Kidney tubule cell (primary cell): ENCODE results near the gene CFTR.
"Not testable (repeated sequence)": the region's sequence is repeated elsewhere in the genome, so short reads cannot be mapped to it uniquely, and the experiment has no call there.

ENCODE experiments used
- DNase-seq: peaks from one replicate; pipeline ENCODE4 v3.0.0-alpha.2; 2018; ENCODE audit warnings: low spot score

CFTR gene

DNA sequence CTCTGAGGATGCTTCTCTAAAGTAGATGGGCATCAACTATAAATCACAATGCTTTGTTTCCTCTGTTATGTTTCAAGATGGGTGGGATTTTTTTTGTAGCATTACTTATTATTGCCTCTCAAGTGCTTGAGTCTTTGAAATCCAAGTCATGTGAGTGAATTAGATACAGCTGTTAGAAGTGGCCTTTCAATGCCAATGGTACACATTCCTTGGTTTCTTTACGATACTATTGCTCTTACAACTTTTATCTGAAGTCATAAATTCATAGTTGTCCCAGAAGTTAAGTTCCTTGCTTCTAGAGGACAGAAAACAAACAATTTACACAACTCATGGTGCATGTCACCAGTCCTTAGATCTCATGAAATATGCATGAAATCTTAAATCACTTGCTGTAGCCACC lies 15.5 kb downstream of the CFTR start:
- DNase-seq = no peak

DNA sequence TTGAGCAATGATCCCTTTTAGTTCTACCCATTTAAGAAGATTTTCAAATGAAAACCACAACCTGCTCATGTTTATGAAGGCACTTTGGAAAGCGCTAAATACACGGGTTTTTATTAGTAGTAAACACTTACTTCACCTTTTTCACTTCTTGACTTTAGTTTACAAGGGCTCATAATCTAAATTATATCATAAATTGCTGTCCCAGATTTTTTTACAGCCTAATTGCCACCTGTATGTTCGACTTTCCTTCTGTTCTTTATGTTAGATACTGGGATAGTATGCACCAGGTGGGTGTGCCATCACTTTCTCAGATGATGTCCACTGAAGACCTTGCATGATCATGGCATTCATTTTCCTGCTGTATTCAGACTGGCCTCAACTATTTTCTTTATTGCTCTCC lies 22.5 kb downstream of the CFTR start:
- DNase-seq = no peak

DNA sequence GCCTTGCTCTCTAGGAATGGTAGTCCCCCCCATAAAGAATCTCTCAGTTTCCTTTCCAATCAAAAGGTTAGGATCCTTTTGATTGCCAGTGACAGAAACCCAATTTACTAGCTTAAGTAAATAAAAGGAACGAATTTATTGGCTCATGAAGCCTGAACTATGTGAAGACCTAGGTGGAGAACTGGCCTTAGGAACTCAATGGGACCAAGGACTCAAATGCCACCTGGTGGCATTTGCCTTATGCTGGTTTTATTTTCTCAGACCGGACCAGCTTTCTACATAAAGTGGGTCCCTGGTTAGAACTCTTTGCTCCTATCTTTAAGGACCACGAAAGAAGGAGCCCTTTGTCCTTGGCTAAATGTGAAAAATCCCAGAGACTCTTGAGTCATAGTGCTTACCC lies 25.4 kb downstream of the CFTR start:
- no peak for DNase-seq

- DNase-seq = no peak
These were observed 28.9 kb downstream of the CFTR start for GRCh38 chr7:117508676-117509075.

GRCh38 chr7:117517194-117517593 lies 37.4 kb downstream of the CFTR start:
- not testable (repeated sequence) for DNase-seq

GRCh38 chr7:117530390-117530789 lies 50.6 kb downstream of the CFTR start:
- DNase-seq = no peak

DNA sequence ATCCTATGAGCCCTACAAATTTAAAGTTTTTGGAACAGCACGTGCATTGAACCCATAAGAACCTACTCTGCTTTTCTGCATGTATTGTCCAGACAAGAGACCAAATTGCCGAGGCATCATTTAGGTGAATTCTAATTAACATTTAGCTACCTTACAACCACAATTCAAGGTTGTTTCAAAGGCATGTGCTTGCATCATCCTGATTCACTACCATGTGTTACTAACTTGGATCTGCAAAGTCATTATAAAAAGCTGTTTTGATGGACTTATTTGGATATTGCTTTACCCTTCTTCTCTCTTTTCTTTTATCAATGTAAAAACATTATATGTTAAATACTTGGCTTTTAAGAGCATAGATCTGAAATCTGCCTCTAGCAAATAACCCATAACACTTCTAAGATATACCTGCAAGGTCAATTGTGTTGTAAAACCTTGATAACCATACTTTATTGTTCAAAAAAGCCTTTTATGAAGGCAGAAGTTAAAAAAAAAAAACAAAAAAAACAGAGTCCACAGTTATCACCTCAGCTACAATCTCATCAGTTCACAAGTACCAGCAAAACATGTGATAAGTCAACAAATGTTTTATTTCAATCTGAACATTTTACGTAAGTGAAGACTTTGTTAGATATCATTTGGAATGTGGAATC lies 51.9 kb downstream of the CFTR start:
- DNase-seq = peak; percentile 6

DNA sequence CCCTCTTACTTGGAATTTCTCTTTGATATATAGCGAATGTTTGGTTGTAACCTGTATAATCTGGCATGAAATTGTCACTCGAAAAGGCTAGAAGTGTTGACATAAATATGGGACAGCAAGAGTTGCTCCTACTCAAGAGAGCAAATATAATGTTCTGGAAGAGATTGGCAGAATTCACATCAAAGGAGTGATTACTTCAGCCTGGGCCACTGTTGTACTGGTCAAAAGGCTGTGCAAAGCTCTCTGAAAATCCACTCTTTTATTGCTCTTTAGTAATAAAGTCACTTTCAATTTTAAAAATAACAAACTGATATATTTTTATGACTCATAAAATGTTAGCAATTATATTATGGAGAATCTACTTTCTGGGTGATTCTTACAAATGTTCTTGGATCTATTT lies 58.2 kb downstream of the CFTR start:
- DNase-seq = no peak

- no peak for DNase-seq
These were observed 64.2 kb downstream of the CFTR start for GRCh38 chr7:117544061-117544460.

DNA sequence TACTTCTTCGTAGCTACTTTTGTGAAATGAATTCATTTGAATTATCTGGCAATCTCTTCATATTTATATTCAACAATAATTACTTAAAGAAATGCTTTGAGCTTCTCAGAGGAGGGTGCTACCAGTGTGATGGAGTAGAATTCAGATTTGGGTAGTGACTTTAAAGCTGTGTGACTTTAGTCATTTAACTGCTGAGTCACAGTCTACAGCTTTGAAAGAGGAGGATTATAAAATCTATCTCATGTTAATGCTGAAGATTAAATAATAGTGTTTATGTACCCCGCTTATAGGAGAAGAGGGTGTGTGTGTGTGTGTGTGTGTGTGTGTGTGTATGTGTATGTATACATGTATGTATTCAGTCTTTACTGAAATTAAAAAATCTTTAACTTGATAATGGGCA lies 68.2 kb downstream of the CFTR start:
- DNase-seq = no peak

GRCh38 chr7:117550625-117551024 lies 70.8 kb downstream of the CFTR start:
- no peak for DNase-seq

DNA sequence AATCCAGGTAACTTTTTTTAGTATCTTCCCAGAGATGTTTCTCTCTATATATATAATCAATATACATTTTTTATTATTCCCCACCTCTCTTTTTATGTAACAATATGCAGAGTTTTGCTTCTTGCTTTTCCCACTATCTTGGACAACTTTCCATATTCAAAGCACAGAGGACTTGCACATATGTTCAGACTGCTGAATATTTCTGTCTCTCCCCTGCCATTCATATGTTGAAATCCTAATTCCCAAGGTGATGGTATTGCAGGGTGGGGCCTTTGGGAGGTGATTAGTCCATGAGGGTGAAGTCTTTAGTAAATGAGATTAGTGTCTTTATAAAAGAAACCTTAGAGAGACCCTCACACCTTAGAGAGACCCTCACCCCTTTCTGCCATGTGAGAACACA lies 72.8 kb downstream of the CFTR start:
- no peak for DNase-seq

DNA sequence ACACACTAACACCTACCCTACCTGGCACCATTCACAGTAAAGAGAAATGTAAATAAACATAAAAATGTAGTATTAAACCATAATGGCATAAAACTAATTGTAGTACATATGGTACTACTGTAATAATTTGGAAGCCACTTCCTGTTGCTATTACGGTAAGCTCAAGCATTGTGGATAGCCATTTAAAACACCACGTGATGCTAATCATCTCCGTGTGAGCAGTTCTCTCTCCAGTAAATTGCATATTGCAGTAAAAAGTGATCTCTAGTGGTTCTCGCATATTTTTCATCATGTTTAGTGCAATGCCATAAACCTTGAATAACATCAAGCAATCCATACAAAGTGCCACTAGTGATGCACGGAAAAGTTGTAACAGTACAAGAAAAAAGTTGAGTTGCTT lies 75.4 kb downstream of the CFTR start:
- no peak for DNase-seq

DNA sequence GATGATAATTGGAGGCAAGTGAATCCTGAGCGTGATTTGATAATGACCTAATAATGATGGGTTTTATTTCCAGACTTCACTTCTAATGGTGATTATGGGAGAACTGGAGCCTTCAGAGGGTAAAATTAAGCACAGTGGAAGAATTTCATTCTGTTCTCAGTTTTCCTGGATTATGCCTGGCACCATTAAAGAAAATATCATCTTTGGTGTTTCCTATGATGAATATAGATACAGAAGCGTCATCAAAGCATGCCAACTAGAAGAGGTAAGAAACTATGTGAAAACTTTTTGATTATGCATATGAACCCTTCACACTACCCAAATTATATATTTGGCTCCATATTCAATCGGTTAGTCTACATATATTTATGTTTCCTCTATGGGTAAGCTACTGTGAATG lies 79.6 kb downstream of the CFTR start:
- no peak for DNase-seq

DNA sequence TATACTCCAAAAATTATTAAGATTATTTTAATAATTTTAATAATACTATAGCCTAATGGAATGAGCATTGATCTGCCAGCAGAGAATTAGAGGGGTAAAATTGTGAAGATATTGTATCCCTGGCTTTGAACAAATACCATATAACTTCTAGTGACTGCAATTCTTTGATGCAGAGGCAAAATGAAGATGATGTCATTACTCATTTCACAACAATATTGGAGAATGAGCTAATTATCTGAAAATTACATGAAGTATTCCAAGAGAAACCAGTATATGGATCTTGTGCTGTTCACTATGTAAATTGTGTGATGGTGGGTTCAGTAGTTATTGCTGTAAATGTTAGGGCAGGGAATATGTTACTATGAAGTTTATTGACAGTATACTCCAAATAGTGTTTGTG lies 80.2 kb downstream of the CFTR start:
- no peak for DNase-seq

DNA sequence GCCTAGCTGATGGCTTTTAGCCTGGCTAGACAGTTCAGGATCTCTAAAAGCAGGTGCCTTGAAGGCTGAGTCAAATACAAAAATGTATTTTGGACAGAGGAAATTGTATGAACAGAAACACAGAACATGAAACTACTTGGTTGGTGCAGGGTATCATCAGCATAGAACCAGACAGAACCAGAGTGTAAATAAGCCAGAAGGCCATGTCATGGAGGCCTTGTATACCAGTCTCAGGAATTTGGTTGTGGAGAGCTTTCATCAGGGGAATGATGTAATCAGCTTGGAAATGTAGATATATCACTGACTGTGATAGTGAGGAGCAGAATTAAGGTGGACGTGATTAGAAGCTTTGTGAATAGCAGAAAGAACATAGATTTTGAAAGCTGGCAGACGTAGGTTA lies 82.9 kb downstream of the CFTR start:
- no peak for DNase-seq

DNA sequence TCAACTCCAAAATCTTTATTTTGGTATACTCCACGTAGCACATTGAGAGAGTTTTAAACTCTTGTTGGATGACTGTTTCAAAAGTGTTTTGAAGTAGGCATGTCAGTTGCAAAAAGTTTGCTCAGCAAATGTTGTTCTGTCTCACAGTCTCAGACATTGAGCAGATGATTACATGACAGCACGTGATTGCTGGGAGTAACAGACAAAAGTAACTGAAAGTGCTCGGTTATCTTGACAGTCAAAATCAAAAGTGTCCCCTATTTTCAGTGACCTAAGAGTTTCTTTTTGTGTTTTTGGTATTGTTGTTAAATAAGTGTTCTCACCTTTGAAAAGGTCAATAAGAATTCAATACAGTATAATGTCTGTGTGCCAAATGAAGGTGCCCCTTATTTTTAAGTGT lies 84.3 kb downstream of the CFTR start:
- no peak for DNase-seq

- no peak for DNase-seq
These were observed 84.8 kb downstream of the CFTR start for GRCh38 chr7:117564627-117565026.

GRCh38 chr7:117565226-117565625 lies 85.4 kb downstream of the CFTR start:
- DNase-seq = no peak

DNA sequence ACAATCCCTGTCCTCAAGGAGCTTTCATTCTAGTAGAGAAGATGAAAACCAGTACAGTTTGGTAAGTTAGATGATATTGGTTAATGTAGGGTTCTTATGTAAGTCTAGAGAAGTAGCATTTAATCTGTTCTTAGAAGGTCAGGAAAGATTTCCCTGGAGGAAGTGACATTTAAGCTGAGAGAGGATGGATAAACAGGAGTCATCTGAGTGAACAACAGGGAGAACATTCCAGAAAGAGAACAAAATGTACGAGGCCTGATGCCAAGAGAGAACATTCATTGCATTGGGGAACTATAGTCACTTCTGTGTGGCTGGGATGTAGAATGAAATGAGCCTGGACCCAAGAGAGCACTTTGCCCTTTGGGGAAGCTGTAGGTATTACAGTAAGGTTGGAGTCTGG lies 88.0 kb downstream of the CFTR start:
- no peak for DNase-seq

- DNase-seq = no peak
These were observed 93.2 kb downstream of the CFTR start for GRCh38 chr7:117572856-117573620.

DNA sequence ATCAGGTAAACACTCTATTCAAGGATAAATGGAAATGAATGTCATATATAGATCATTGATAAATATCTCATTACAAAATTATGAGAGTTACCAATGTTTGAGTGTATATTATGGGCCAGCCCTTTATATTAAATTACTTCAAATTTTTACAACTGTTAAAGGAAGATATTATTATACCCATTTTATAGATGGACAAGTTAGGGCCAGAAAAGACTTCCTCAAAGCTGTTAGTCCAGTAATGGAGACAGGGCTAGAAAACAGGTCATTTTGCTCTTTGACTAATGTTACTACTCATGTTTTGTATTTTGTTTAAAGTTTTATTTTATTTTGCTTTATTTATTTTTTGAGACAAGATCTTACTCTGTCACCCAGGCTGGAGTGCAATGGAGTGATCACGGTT lies 101.6 kb downstream of the CFTR start:
- DNase-seq = no peak

DNA sequence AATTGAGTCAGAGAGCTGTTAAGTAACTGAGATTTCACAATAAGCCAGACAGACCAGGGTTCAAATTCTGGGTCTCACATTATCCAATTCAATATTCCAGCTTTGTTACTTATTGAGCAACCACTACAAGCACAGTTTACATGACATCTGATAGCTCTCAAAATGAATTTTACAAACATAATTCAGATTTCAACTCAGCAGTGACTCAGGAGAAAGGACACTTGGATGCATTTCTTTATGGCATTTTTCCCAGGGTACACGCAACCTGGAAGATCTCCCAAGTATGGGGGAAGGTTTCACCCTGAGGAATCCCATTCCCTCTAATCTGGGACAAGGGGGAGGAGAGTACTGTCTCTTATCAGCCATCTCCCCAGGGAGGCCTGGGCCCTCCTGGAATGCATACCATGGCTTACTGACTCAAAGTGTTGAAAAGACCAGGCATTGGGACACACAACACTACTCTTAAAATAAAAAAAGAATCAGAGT lies 102.4 kb downstream of the CFTR start:
- DNase-seq = peak; percentile 2

DNA sequence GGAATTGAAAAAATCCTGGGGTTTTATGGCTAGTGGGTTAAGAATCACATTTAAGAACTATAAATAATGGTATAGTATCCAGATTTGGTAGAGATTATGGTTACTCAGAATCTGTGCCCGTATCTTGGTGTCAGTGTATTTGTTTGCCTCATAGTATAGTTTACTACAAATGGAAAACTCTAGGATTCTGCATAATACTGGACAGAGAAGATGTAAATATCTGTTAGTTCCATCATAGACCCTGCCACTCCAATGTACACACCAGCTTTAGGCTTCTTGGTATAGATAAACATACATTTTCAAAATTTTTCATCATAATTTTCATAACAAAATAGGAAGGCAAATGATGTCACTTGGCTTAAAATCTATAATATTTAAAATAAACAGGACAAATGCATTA lies 108.1 kb downstream of the CFTR start:
- DNase-seq = no peak
